Measurements from ENCODE around the gene CUX1.

Gene CUX1

DNA sequence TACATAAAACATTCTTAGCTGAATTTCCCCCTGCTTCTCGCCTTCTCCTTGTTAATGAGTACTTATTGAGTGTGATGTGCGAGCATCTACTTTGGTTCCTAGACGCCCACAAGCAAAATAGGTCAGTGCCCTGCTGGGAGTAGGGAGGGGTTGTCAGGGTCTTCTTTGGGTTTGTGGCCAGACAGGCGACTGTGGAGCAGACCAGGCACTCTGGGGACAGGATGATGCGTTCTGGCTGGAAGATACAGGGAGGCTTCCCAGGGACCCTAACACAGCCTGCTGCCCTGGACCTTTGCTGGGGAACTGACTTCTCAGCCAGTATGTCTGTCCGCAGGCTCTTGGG, 227.2 kb downstream of the CUX1 start:
- TF ChIP-seq, protein P1, sequence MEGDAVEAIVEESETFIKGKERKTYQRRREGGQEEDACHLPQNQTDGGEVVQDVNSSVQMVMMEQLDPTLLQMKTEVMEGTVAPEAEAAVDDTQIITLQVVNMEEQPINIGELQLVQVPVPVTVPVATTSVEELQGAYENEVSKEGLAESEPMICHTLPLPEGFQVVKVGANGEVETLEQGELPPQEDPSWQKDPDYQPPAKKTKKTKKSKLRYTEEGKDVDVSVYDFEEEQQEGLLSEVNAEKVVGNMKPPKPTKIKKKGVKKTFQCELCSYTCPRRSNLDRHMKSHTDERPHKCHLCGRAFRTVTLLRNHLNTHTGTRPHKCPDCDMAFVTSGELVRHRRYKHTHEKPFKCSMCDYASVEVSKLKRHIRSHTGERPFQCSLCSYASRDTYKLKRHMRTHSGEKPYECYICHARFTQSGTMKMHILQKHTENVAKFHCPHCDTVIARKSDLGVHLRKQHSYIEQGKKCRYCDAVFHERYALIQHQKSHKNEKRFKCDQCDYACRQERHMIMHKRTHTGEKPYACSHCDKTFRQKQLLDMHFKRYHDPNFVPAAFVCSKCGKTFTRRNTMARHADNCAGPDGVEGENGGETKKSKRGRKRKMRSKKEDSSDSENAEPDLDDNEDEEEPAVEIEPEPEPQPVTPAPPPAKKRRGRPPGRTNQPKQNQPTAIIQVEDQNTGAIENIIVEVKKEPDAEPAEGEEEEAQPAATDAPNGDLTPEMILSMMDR (conservative IDR thresholded peaks at IDR 0.05; ENCODE audit: low read length) = no peak
- H3K4me3 ChIP-seq (ENCODE audit: low read length) = no peak overlapping the region
- DNase-seq (ENCODE audit: low read depth) = no peak

DNA sequence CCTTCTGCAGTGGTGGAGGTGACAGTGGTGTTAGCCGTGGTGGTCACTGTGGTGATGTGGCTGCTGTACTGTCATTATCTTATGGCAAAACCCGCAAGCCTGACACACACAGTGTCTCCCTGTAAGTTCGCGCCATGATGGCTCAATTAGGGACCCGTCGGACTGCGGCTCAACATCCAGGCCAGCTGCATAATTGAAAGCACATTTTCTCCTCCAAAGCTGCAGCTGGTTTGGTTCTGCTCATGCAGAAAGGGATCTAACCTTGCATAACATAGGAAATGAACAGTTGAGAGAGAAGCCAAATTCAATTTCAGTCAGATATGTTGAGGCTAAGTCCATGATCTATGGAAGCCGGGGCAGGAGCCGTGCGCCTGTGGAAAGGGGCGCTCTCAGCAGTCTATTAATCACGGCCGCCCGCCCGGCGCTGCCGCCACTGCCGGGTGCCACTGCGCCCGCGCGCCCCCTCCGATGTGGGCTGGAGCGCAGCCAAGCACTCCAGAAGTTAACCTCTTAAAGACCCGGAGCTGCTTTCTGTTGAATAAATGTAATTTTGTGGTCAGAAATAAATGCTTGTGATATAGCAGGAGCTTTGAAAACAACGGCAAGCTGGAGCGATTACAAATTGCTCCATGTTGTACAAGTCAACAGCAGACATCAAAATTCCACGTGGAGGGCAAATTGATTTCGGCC, 227.7 kb downstream of the CUX1 start:
- TF ChIP-seq, protein P1 (conservative IDR thresholded peaks at IDR 0.05; ENCODE audit: low read length) = no peak
- peak; percentile 96 for DNase-seq (ENCODE audit: low read depth)
- no peak overlapping the region; the same call in 1 of the 2 replicates for H3K4me3 ChIP-seq (ENCODE audit: low read length)

DNA sequence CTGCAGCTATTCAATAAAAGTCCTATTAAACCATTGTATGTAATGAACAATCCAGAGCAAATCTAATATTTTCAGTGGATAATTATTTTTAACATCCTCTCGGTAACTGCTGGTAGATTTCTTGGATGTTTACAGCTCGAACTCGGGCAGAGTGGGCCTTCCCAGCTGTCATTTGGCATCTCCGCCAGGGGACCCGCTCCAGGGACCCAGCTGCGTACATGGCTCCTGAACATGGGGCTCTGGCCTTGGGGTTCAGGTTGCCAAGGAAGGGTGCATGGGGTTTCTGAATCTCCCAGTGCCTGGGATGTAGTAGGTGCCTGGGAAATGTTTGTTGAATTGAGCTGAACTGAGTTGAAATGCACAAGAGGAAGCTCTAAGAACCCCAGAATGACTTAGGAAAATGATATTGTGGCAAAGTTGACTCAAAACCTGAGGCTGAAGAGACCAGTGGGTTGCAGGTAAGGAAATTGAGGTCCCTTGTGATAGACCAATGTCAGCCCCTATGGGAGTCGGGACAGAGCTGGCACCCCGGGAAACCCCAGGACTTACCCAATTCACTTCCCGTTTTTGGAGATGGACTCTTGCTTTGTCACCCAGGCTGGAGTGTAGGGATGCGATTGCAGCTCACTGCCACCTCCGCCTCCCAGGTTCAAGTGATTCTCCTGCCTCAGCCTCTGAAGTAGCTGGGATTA, 228.4 kb downstream of the CUX1 start:
- H3K4me3 ChIP-seq (ENCODE audit: low read length) = no peak overlapping the region
- no peak for DNase-seq (ENCODE audit: low read depth)

DNA sequence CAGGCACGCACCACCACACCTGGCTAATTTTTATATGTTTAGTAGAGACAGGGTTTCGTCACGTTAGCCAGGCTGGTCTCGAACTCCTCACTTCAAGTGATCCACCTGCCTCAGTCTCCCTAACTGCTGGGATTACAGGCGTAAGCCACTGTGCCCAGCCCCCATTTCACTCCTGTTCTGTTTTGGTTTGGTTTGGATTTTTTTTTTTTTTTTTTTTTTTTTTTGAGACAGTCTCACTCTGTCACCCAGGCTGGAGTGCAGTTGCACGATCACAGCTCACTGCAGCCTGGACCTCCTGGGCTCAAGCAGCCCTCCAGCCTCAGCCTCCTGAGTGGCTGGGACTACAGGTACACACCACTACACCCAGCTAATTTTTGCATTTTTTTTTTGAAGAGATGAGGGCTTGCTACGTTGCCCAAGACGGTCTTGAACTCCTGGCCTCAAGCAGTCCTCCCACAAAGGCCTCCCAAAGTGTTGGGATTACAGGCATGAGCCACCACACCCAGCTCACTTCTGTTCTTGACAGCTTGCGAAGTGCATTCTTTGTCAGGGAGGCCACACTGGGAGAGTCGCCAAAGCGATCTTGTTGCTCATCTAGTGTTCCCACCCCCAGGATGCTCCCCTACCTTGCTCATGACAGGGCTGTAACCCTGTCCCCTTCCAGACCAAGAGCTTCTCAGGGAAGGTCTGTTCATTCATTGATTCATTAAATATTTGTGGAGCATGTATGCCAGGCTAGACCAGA, 229.1 kb downstream of the CUX1 start:
- peak; percentile 5 for DNase-seq (ENCODE audit: low read depth)
- H3K4me3 ChIP-seq (ENCODE audit: low read length) = no peak overlapping the region

More for the DNA sequence above, 228.4 kb downstream of the CUX1 start:
- TF ChIP-seq, protein P1 (conservative IDR thresholded peaks at IDR 0.05; ENCODE audit: low read length) = no peak

DNA sequence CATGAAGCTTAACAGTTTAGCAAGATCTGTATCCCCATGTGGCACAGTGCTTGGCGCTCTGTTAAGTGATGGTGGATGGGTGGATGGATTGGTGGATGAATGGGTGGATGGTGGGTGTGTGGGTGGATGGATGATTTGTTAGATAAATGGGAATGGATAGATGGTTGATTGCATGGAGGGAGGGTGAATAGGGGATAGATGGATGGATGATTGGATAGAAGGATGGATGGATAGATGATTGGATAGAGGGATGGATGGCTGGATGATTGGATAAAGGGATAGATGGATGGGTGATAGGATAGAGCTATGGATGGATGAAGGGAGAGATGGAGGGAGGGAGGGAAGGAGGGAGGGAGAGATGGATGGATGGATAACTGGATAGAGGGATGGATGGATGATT, 229.7 kb downstream of the CUX1 start:
- DNase-seq (ENCODE audit: low read depth) = no peak
- no peak overlapping the region for H3K4me3 ChIP-seq (ENCODE audit: low read length)
- TF ChIP-seq, protein P1 (conservative IDR thresholded peaks at IDR 0.05; ENCODE audit: low read length) = no peak

More for the DNA sequence above, 229.1 kb downstream of the CUX1 start:
- TF ChIP-seq, protein P1 (conservative IDR thresholded peaks at IDR 0.05; ENCODE audit: low read length) = no peak

DNA sequence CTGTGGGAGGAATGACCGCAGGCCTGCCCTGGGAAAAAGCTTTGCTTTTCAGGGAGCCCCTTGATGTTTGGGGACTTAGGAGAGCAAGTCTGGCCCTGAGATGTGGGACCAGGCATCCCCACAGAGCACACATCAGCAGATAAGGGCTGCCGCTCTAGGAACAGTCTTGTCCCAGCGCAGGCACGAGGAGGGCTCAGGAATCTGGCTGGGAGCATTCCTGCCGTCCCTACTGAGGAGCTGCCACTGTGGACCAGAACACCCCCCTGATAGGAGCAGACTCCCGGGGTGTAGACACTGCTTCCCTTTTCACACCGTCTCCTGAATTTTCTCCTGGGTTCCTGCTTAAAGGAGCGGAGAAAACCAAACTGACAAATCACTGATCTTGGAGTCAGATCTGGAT, 232.3 kb downstream of the CUX1 start:
- TF ChIP-seq, protein P1 (conservative IDR thresholded peaks at IDR 0.05; ENCODE audit: low read length) = no peak
- DNase-seq (ENCODE audit: low read depth) = no peak
- no peak overlapping the region for H3K4me3 ChIP-seq (ENCODE audit: low read length)

All from AG10803 (cell line).